Spleen (tissue), 7 donors: ENCODE data around the gene PACSIN1.

ENCODE experiments used
- CTCF ChIP-seq, 11 experiments: fragments of 200-600 bp in 7 of 11; fragments of 450-650 bp in 4 of 11; sonication (generic) in 4 of 11; IDR thresholded peaks in 8 of 11; conservative IDR thresholded peaks in 3 of 11; 1 replicate in 7 of 11; 2 replicates in 4 of 11; pipeline versions ENCODE4 v1.4.0 to v1.8.0; 2016 to 2021; ENCODE audit warnings: antibody characterized with exemption in 11 of 11, inconsistent platforms in 4 of 11, mild to moderate bottlenecking in 1 of 11
- POLR2A ChIP-seq, 3 donors: fragments of 450-650 bp; IDR thresholded peaks; one replicate each; pipeline ENCODE4 v1.5.1; 2017; ENCODE audit warnings: antibody characterized with exemption in 3 of 3, mild to moderate bottlenecking in 1 of 3
- POLR2AphosphoS5 ChIP-seq, 3 donors: sonication (generic); formaldehyde crosslinking; IDR thresholded peaks; one replicate each; pipeline ENCODE4 v1.5.1; 2017; ENCODE audit warnings: antibody characterized with exemption in 3 of 3
- donor health status: DM: no; HTN: no; CAD: no; lungs with moderate emphysema.
- donor health status: DM: no; HTN: no; CAD: no.
- donor health status: DM: no; HTN: no; CAD: no.

GRCh38 chr6:34547701-34548644, 82.1 kb downstream of the PACSIN1 start:
- no peak for TF ChIP-seq CTCF (IDR thresholded peaks at IDR 0.05 in 8 of 11, conservative IDR thresholded peaks at IDR 0.05 in 3 of 11)
- no peak for TF ChIP-seq POLR2AphosphoS5 (IDR thresholded peaks at IDR 0.05)
- TF ChIP-seq POLR2A (IDR thresholded peaks at IDR 0.05), result no peak
